22Rv1 (cell line): ENCODE data around the gene COL16A1.

ENCODE experiments used
- CTCF ChIP-seq: fragments of 450-650 bp; IDR thresholded peaks from 2 replicates; pipeline ENCODE4 v1.5.1; 2017; ENCODE audit warnings: mild to moderate bottlenecking
- ZFX ChIP-seq: fragments of 450-650 bp; IDR thresholded peaks from 2 replicates; pipeline ENCODE4 v1.6.1; 2017; ENCODE audit warnings: antibody characterized with exemption, borderline replicate concordance

- TF ChIP-seq ZFX, result no peak
- no peak for TF ChIP-seq CTCF
Observed at GRCh38 chr1:31628931-31629556, 74.8 kb downstream of the COL16A1 start.
